Measurements from ENCODE around the gene WDR89.
A peak's percentile ranks its signal among the peaks of the same experiment; 100 is the strongest.

The WDR89 gene, protein sequence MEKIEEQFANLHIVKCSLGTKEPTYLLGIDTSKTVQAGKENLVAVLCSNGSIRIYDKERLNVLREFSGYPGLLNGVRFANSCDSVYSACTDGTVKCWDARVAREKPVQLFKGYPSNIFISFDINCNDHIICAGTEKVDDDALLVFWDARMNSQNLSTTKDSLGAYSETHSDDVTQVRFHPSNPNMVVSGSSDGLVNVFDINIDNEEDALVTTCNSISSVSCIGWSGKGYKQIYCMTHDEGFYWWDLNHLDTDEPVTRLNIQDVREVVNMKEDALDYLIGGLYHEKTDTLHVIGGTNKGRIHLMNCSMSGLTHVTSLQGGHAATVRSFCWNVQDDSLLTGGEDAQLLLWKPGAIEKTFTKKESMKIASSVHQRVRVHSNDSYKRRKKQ

DNA sequence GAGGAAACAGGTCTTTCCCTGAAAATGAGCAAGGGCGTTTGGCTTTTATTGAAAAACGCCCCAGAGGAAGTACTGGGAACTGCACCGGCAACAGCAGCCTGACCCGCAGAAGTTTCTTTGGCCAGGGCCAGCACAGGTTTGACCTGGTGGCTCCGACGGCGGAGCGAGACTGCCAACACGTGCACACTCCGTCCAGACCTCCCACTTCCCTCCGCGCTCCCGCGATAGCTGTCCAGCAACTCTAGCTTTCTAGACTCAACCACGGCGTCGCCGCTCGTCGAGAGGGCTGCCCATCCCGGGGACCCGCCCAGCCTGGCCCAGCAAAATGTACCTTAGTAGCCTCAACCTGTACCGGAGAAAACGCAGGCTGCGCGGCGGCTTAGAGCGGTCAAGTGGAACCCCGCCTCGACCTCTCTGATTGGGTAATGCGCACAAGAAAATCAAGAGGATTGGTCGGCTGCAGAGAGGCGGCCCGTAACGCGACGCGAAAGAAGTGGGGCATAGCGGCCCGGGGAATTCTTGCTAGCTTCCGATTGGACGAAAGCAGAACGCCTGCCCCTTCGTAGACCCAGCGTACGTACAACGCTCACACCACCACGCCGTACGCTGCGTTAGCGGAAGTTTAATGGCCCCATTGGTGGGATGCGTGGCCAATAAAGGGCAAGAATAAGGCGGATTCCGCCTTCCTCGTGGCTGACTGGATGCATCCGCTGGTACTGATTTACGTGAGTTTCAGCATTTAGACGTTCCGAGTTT is at the start of gene WDR89:
Gene WDR89, minus strand, starts transcription at position 399 of the 756 bp plus-strand sequence. CDS start 41,929 bp downstream, outside the sequence.
- no peaks in the 10 kb centered on the region for H3K9me3 ChIP-seq (ENCODE audit: control insufficient read depth, low read length)
- no peaks in the 10 kb centered on the region for H3K36me3 ChIP-seq (ENCODE audit: control insufficient read depth, insufficient read depth, low read length)

DNA sequence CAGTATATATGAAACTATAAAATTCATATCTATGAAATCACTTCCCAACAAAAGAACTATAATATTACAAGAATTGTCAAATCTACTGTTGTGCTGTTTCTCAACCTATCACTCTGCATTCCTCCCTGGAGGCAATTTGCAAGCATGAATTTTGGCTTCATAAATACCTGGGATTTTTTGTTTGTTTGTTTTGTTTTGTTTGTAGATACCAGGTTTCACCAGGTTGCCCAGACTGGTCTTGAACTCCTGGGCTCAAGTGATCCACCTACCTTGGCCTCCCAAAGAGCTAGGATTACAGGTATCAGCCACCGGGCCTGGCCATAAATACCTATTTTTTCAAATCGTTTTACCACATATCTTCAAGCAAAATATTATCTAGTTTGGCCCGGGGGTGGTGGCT is 47.5 kb upstream of the WDR89 start:
- Histone ChIP-seq H3K4me1 (ENCODE audit: control insufficient read depth, insufficient read depth, low read length) (no peaks in the 10 kb centered on the region), H3K27me3 (ENCODE audit: control insufficient read depth, insufficient read depth, low read length) (no peaks in the 10 kb centered on the region), H3K9ac (ENCODE audit: low read length) (no peak overlapping the region), H3K4me3 (ENCODE audit: low read length) (no peak overlapping the region), H3K36me3 (ENCODE audit: control insufficient read depth, insufficient read depth, low read length) (no peaks in the 10 kb centered on the region), H3K9me3 (ENCODE audit: control insufficient read depth, low read length) (no peaks in the 10 kb centered on the region)

More for the DNA sequence above, at the start of gene WDR89:
- Histone ChIP-seq H3K27me3 (ENCODE audit: control insufficient read depth, insufficient read depth, low read length) (no peaks in the 10 kb centered on the region), H3K9ac (ENCODE audit: low read length) (peak within 1 kb of the TSS; percentile 80), H3K4me3 (ENCODE audit: low read length) (peak within 1 kb of the TSS; percentile 81), H3K4me1 (ENCODE audit: control insufficient read depth, insufficient read depth, low read length) (no peaks in the 10 kb centered on the region)

DNA sequence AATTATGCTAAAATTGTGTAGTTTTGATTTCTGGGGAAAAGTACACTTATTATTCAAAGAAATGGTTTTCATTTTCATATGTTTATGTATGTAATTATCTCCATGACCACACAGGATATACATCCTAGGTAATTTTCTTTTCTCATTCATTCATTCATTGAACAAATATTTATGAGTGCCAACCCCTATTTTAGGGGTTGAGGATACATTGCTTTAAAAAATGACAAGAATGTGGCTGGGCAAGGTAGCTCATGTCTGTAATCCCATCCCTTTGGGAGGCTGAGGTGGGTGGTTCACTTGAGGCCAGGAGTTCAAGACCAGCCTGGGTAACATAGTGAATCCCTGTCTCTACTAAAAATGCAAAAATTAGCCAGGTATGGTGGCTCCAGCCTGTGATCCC is 45.3 kb upstream of the WDR89 start:
- Histone ChIP-seq H3K4me3 (ENCODE audit: low read length) (no peak overlapping the region), H3K27me3 (ENCODE audit: control insufficient read depth, insufficient read depth, low read length) (no peaks in the 10 kb centered on the region), H3K36me3 (ENCODE audit: control insufficient read depth, insufficient read depth, low read length) (no peaks in the 10 kb centered on the region), H3K4me1 (ENCODE audit: control insufficient read depth, insufficient read depth, low read length) (no peaks in the 10 kb centered on the region), H3K9ac (ENCODE audit: low read length) (no peak overlapping the region), H3K9me3 (ENCODE audit: control insufficient read depth, low read length) (no peaks in the 10 kb centered on the region)

DNA sequence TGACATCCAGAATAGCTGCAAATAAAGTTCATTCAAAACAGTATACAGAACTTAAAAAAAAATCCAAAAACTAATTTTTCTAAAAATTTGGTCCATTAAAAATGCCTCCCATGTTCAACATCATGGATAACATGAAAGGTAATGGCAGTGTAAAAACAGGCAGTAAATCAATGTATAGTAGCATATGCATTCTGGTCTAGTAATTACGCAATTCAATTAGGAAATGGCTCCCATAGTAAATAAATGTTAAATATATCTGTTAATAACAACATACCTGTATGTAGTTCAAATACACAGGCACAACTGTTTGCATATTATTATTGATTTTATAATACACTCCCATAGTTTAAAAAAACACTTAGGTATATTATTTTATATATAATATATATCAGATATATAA is 43.7 kb upstream of the WDR89 start:
- Histone ChIP-seq H3K4me1 (ENCODE audit: control insufficient read depth, insufficient read depth, low read length) (no peaks in the 10 kb centered on the region), H3K36me3 (ENCODE audit: control insufficient read depth, insufficient read depth, low read length) (no peaks in the 10 kb centered on the region), H3K9me3 (ENCODE audit: control insufficient read depth, low read length) (no peaks in the 10 kb centered on the region), H3K9ac (ENCODE audit: low read length) (no peak overlapping the region), H3K27me3 (ENCODE audit: control insufficient read depth, insufficient read depth, low read length) (no peaks in the 10 kb centered on the region), H3K4me3 (ENCODE audit: low read length) (no peak overlapping the region)

DNA sequence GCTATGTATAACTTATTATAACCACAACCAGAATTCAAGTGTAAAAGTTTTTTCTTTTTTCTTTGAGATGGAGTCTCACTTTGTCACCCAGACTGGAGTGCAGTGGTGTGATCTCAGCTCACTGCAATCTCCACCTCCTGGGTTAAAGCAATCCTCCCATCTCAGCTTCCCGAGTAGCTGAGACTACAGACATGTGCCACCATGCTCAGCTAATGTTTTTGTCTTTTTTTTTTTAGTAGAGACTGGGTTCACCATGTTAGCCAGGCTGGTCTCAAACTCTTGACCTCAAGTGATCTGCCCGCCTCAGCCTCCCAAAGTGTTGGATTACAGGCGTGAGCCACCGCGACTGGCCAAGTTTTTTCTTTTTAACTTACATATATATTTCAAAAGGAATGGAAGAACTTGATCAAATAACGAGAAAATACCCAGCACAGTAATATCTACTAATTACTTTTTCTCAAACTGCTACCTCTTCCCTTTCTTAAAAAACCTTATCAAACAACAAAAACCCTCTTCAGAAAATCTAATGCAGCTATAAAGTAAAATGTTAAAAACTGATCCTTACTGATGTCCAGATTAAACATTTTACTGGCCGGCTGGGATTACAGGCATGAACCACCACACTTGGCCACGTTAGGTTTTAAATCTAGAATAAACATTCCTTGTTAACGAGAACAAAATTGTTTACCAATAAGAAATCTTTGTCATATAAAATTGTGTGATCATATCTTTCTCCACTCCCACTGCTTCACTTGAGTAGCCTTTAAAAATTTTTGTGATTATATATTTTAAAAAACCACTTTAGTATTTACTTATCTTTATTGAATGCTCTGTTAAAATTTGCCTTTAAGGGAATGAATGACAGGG is 41.3 kb upstream of the WDR89 start:
- no peak overlapping the region for H3K9ac ChIP-seq (ENCODE audit: low read length)
- H3K36me3 ChIP-seq (ENCODE audit: control insufficient read depth, insufficient read depth, low read length), result no peaks in the 10 kb centered on the region
- no peaks in the 10 kb centered on the region for H3K4me1 ChIP-seq (ENCODE audit: control insufficient read depth, insufficient read depth, low read length)
- H3K4me3 ChIP-seq (ENCODE audit: low read length), result no peak overlapping the region
- H3K27me3 ChIP-seq (ENCODE audit: control insufficient read depth, insufficient read depth, low read length), result no peaks in the 10 kb centered on the region
- H3K9me3 ChIP-seq (ENCODE audit: control insufficient read depth, low read length), result no peaks in the 10 kb centered on the region

DNA sequence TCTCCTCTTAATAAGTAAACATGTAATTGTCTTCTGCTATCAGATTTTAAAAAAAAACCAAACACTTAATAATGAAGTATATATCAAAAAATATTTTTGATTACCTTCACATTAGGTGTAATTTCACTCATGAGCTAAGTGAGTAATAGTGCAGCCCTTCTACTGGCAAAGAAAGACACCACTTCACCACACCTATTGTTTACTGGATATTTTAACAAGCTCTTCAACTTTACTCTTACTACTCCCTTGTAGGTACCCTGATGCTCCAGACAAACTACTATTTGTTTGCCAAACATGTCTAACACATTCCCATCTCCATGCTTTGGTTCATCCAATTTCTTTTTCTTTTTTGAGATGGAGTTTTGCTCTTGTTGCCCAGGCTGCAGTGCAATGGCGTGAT is 36.9 kb upstream of the WDR89 start:
- no peaks in the 10 kb centered on the region for H3K27me3 ChIP-seq (ENCODE audit: control insufficient read depth, insufficient read depth, low read length)
- no peak overlapping the region for H3K9ac ChIP-seq (ENCODE audit: low read length)
- H3K4me3 ChIP-seq (ENCODE audit: low read length), result no peak overlapping the region
- H3K36me3 ChIP-seq (ENCODE audit: control insufficient read depth, insufficient read depth, low read length), result no peaks in the 10 kb centered on the region
- H3K9me3 ChIP-seq (ENCODE audit: control insufficient read depth, low read length), result no peaks in the 10 kb centered on the region
- no peaks in the 10 kb centered on the region for H3K4me1 ChIP-seq (ENCODE audit: control insufficient read depth, insufficient read depth, low read length)

DNA sequence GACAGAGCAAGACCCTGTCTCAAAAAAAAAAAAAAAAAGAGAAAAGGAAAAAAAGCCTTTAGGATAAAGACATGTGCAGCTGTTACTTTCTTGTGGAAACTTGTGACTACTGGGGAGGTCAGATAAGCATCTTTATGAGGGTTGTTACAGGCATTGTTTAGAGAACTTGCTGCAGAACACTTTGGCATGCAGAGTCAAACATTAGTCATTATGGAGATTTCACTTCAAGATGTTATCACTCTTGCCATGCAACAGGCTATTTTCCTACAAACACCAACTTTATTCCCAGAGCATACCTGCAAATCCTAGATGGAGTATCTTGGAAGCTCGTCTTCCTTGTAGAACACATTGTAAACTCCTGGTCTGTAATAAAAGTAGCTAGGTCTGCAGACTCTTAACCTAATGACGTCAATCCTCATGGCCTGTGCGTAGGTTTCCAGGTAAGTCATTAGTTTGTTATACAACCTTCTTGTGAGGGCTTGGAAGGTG is 36.3 kb upstream of the WDR89 start:
- Histone ChIP-seq H3K4me3 (ENCODE audit: low read length) (no peak overlapping the region), H3K9ac (ENCODE audit: low read length) (no peak overlapping the region), H3K4me1 (ENCODE audit: control insufficient read depth, insufficient read depth, low read length) (no peaks in the 10 kb centered on the region), H3K36me3 (ENCODE audit: control insufficient read depth, insufficient read depth, low read length) (no peaks in the 10 kb centered on the region), H3K9me3 (ENCODE audit: control insufficient read depth, low read length) (no peaks in the 10 kb centered on the region), H3K27me3 (ENCODE audit: control insufficient read depth, insufficient read depth, low read length) (no peaks in the 10 kb centered on the region)

DNA sequence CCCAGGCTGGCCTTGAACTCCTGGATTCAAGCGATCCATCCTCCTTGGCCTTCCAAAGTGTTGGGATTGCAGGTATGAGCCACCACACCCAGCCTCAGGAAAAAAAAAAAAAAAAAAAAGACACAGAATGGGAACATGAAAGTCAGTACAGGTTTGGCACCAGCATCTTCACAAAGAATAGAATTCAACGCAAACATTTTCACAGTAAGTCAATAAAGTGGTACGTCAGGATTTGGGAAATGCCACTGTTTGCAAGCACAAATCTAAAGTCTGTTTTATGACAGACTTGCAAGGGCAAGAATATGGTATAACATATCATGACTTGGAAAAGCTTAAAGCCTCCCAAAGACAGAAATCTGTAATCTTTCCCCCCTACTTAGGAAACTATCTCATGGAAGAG is 34.9 kb upstream of the WDR89 start:
- Histone ChIP-seq H3K9ac (ENCODE audit: low read length) (no peak overlapping the region), H3K4me3 (ENCODE audit: low read length) (no peak overlapping the region), H3K9me3 (ENCODE audit: control insufficient read depth, low read length) (no peaks in the 10 kb centered on the region), H3K27me3 (ENCODE audit: control insufficient read depth, insufficient read depth, low read length) (no peaks in the 10 kb centered on the region), H3K4me1 (ENCODE audit: control insufficient read depth, insufficient read depth, low read length) (no peaks in the 10 kb centered on the region), H3K36me3 (ENCODE audit: control insufficient read depth, insufficient read depth, low read length) (no peaks in the 10 kb centered on the region)

DNA sequence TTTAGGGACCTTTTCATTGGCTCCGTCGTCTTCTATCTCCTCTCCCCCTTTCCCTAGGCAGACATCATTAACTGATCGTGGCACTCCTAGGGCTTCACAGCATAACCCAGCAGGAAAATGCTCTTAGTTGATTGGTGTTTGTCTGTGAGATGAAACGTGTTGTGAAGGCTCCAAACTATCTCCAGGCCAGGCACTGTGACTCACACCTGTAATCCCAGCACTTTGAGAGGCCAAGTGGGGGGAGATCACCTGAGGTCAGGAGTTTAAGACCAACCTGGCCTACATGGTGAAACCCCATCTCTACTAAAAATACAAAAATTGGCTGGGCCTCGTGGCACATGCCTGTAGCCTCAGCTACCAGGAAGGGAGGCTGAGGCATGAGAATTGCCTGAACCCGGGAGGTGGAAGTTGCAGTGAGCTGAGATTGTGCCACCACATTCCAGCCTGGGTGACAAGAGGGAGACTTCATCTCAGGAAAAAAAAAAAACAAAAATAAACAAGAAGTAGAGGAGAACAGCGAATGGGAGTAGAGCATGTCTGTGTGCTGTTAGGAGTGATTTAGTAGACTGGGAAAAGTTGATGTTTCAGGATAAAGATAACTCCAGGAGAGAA is 32.3 kb upstream of the WDR89 start:
- H3K9me3 ChIP-seq (ENCODE audit: control insufficient read depth, low read length), result no peaks in the 10 kb centered on the region
- no peaks in the 10 kb centered on the region for H3K27me3 ChIP-seq (ENCODE audit: control insufficient read depth, insufficient read depth, low read length)
- no peak overlapping the region for H3K4me3 ChIP-seq (ENCODE audit: low read length)
- H3K9ac ChIP-seq (ENCODE audit: low read length), result no peak overlapping the region
- H3K4me1 ChIP-seq (ENCODE audit: control insufficient read depth, insufficient read depth, low read length), result no peaks in the 10 kb centered on the region
- no peaks in the 10 kb centered on the region for H3K36me3 ChIP-seq (ENCODE audit: control insufficient read depth, insufficient read depth, low read length)

DNA sequence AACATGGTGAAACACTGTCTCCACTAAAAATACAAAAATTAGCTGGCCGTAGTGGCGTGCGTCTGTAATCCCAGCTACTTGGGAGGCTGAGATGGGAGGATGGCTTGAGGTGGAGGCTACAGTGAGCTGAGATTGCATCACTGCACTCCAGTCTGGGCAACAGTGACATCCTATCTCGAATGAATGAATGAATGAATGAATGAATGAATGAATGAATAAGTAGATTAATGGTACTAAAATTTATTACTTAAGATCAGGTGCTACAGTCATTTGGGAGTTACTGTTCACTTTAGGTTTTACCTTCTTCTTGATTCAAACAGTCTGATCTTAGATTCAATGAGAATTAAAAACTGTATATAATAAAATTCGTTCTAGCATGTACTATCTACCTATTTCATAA is 31.6 kb upstream of the WDR89 start:
- H3K36me3 ChIP-seq (ENCODE audit: control insufficient read depth, insufficient read depth, low read length), result no peaks in the 10 kb centered on the region
- H3K4me3 ChIP-seq (ENCODE audit: low read length), result no peak overlapping the region
- H3K27me3 ChIP-seq (ENCODE audit: control insufficient read depth, insufficient read depth, low read length), result no peaks in the 10 kb centered on the region
- H3K4me1 ChIP-seq (ENCODE audit: control insufficient read depth, insufficient read depth, low read length), result no peaks in the 10 kb centered on the region
- no peaks in the 10 kb centered on the region for H3K9me3 ChIP-seq (ENCODE audit: control insufficient read depth, low read length)
- H3K9ac ChIP-seq (ENCODE audit: low read length), result no peak overlapping the region

DNA sequence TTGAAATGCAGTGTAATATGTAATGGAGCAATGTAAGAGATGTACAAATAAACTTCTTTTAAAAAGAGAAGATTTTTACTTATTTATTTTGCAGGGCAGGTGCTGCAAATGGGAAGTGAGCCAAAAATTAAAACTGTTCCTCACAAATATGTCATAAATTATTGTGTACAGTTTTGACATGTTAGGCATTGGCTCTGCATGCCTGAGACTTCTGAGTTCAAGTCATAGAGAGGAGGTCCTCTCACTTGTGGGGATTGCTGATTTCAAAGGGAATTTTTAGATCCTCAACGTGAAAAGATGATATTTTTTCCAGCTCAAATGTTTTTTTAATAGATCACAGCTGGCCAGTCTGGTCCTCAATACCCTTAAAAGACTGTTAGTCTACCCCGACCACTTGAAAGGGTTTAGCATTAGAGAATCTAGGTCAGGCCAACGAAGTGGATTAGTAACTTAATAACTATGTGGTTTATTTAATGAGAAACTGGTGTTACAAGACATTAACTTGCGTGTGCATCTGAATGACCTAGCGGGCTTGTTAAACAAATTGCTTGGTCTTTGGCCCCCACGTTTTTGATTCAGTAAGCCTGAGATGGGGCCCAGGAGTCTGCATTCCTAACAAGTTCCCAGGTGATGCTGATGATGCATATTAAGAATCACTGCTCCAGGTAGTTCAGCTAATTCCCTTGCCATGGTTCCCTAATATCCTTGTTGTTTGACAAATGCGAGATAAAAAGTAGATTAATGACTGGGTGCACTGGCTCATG is 30.9 kb upstream of the WDR89 start:
- Histone ChIP-seq H3K4me1 (ENCODE audit: control insufficient read depth, insufficient read depth, low read length) (no peaks in the 10 kb centered on the region), H3K4me3 (ENCODE audit: low read length) (no peak overlapping the region), H3K9me3 (ENCODE audit: control insufficient read depth, low read length) (no peaks in the 10 kb centered on the region), H3K36me3 (ENCODE audit: control insufficient read depth, insufficient read depth, low read length) (no peaks in the 10 kb centered on the region), H3K9ac (ENCODE audit: low read length) (no peak overlapping the region), H3K27me3 (ENCODE audit: control insufficient read depth, insufficient read depth, low read length) (no peaks in the 10 kb centered on the region)
